Natural killer cell (primary cell): ENCODE results near the gene TSNAX. TPM values are rescaled to one million over a fixed set of nuclear protein-coding genes. Genes with fewer than 3 reads are reported as not detected.

Experiments
- ATAC-seq, 3 donors: fragments of 150-1000 bp in 2 of 3; fragments of 200-7000 bp in 1 of 3; cut with Tn5 transposase; 1 replicate in 1 of 3; 2 replicates in 2 of 3; pipeline ENCODE4 v1.10.0; 2021; ENCODE audit warnings: mild to moderate bottlenecking in 2 of 3, moderate library complexity in 2 of 3
- DNase-seq, 2 donors: peaks; one replicate each; pipeline versions ENCODE4 v3.0.0 to v3.0.0-alpha.2; 2013 to 2021; ENCODE audit warnings: mixed read lengths in 1 of 2
- H3K27ac ChIP-seq: one replicate; pipeline ENCODE4 v1.5.1; 2013; ENCODE audit warnings: mild to moderate bottlenecking, low read length
- H3K27me3 ChIP-seq: one replicate; pipeline ENCODE4 v1.6.1; 2013; ENCODE audit warnings: low read length; ENCODE audit not compliant: control insufficient read depth, insufficient read depth
- H3K36me3 ChIP-seq: one replicate; pipeline ENCODE4 v1.6.1; 2013; ENCODE audit warnings: low read length; ENCODE audit not compliant: control insufficient read depth, insufficient read depth
- H3K4me1 ChIP-seq: one replicate; pipeline ENCODE4 v1.6.1; 2013; ENCODE audit warnings: low read length; ENCODE audit not compliant: control insufficient read depth, insufficient read depth
- H3K4me3 ChIP-seq: one replicate; pipeline ENCODE4 v1.5.1; 2013; ENCODE audit warnings: low read length
- H3K9me3 ChIP-seq: one replicate; pipeline ENCODE4 v1.6.1; 2013; ENCODE audit warnings: low read length; ENCODE audit not compliant: control insufficient read depth, insufficient read depth
- H3K27ac Mint-ChIP-seq, 2 donors: one replicate each; pipeline ENCODE4 v1.8.0; 2022; ENCODE audit warnings: mild to moderate bottlenecking in 2 of 2, mixed read lengths in 2 of 2, moderate library complexity in 1 of 2
- H3K27me3 Mint-ChIP-seq, 2 donors: one replicate each; pipeline ENCODE4 v1.8.0; 2022; ENCODE audit warnings: low read depth in 2 of 2, mixed read lengths in 2 of 2
- H3K36me3 Mint-ChIP-seq: one replicate; pipeline ENCODE4 v1.8.0; 2022; ENCODE audit warnings: mixed read lengths
- H3K4me1 Mint-ChIP-seq, 2 donors: one replicate each; pipeline ENCODE4 v1.8.0; 2022; ENCODE audit warnings: mixed read lengths in 2 of 2
- H3K4me3 Mint-ChIP-seq: one replicate; pipeline ENCODE4 v1.8.0; 2022; ENCODE audit warnings: mild to moderate bottlenecking, moderate library complexity, mixed read lengths
- H3K9me3 Mint-ChIP-seq, 2 donors: one replicate each; pipeline ENCODE4 v1.8.0; 2022; ENCODE audit warnings: mixed read lengths in 2 of 2
- WGBS: methylation state at CpG from one replicate; pipeline ENCODE4 v1.1.7; 2013; ENCODE audit warnings: missing lambda C conversion rate; ENCODE audit not compliant: insufficient coverage; 5-methylcytosine and 5-hydroxymethylcytosine counted together
- intact Hi-C: fragments of 100-400 bp; cut with micrococcal nuclease; formaldehyde crosslinking; loops from one replicate; pipeline ENCODE4 v1.14.2; 2022
- total RNA-seq, 4 donors: library from RNA; stranded (reverse); fragments of 120-200 nt in 1 of 4; gene quantifications; one replicate each; pipeline versions ENCODE4 v1.2.3 to v1.2.4, GENCODE V29; 2013 to 2022
- TF ChIP-seq, protein P1 (sequence below): fragments of 200-600 bp; IDR thresholded peaks from one replicate; pipeline ENCODE4 v1.8.0; 2022; ENCODE audit warnings: antibody characterized with exemption

TSNAX gene, protein sequence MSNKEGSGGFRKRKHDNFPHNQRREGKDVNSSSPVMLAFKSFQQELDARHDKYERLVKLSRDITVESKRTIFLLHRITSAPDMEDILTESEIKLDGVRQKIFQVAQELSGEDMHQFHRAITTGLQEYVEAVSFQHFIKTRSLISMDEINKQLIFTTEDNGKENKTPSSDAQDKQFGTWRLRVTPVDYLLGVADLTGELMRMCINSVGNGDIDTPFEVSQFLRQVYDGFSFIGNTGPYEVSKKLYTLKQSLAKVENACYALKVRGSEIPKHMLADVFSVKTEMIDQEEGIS
- total RNA-seq, result 10 to 100 TPM; 35.6 to 49.3 (median 44.8) TPM
- total RNA-seq (2013), result 52.0 TPM

DNA sequence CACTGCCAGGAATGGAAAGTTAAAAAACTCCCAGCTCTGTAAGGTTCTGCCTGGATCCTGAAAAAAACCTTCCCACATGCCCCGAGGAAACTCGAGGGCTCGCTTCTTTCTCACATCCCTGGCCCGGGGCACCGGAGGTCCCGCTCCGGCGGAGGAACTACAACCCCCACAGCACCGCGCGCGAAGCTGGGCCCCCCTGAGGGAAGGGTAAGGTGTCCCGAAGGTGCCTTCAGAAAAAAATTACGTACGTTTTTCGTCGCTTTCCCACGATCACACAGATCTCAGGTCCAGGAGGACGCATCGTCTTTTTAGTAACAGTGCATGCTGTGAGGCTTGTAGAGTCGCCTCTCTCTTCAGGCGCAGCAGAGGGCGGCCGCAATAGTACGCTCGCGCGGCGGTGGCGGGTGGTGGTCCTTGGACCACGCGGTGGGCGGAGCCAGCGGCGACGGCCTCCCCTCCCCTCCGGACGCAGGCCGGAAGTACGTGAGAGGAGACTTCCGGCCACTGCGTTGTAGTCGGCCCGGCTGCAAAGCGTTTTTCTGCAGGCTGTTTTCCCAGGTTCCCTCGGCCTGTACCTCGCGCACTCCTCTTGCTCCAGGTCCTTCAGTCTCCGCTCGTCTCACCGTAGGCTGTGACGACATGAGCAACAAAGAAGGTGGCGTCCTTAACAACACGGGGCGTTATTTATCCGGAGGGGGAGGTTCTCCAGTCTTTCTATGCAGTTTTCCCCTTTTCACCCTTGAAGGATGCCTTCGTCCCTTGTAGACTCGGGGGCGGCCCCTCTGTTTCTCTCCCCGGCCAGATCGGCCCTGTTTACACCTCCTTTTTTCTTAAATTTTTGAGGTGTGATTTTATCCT, at the start of gene TSNAX:
TSS of gene TSNAX (plus strand) at position 498 of the 858 bp plus-strand sequence. CDS start at position 640, 142 bp downstream.
- Mint-ChIP-seq H3K9me3 (no peaks in the 10 kb centered on the region), H3K36me3 (no peaks in the 10 kb centered on the region), H3K27ac (peak within 1 kb of the TSS; percentile 96 to 99), H3K4me3 (peak within 1 kb of the TSS; percentile 98), H3K4me1 (peaks cover 33 to 38% of the 10 kb centered on the region in 2 donors), H3K27me3 (no peaks in the 10 kb centered on the region)
- TF ChIP-seq, protein P1, sequence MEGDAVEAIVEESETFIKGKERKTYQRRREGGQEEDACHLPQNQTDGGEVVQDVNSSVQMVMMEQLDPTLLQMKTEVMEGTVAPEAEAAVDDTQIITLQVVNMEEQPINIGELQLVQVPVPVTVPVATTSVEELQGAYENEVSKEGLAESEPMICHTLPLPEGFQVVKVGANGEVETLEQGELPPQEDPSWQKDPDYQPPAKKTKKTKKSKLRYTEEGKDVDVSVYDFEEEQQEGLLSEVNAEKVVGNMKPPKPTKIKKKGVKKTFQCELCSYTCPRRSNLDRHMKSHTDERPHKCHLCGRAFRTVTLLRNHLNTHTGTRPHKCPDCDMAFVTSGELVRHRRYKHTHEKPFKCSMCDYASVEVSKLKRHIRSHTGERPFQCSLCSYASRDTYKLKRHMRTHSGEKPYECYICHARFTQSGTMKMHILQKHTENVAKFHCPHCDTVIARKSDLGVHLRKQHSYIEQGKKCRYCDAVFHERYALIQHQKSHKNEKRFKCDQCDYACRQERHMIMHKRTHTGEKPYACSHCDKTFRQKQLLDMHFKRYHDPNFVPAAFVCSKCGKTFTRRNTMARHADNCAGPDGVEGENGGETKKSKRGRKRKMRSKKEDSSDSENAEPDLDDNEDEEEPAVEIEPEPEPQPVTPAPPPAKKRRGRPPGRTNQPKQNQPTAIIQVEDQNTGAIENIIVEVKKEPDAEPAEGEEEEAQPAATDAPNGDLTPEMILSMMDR, result no peak
- peak; percentile 90 to 94 (median 92) for ATAC-seq
- Histone ChIP-seq H3K9me3 (no peaks in the 10 kb centered on the region), H3K27me3 (no peaks in the 10 kb centered on the region), H3K4me1 (peaks cover 38% of the 10 kb centered on the region), H3K27ac (peak within 1 kb of the TSS; percentile 95), H3K4me3 (peak within 1 kb of the TSS; percentile 87), H3K36me3 (peaks cover 5% of the 10 kb centered on the region)
- WGBS, result under 1% methylated on average over 61 of the region's 61 CpGs
- intact Hi-C loops, result loop anchor here (1.0 to 10.0 kb wide), 5 partner anchors 68 to 551 kb away; partner anchors contain the start of genes ARV1, FAM89A, SPRTN and TTC13
- peak; percentile 90 to 97 for DNase-seq

DNA sequence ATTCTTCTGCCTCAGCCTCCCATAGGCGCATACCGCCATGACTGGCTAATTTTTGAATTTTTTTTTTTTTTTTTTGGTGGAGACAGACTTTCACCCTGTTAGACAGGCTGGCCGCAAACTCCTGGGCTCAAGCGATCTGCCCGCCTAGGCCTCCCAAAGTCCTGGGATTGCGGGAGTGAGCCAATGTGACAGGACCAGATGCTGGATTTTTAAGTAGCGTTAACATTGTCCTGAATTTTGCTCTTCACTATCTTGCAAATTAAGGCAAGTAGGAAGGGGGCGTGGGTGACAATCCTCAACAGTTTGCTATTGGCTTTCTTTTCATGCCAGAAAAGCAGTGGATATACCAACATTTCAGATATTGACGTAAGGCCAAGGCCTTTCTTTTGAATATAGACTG, 49.7 kb upstream of the TSNAX start:
- TF ChIP-seq, protein P1, result no peak
- WGBS, result 98% methylated on average over 9 of the region's 9 CpGs
- Mint-ChIP-seq H3K4me3 (no peak overlapping the region), H3K27ac (no peak overlapping the region), H3K36me3 (no peaks in the 10 kb centered on the region), H3K27me3 (peaks cover 15 to 57% of the 10 kb centered on the region in 2 donors), H3K4me1 (no peaks in the 10 kb centered on the region), H3K9me3 (no peaks in the 10 kb centered on the region)
- DNase-seq, result no peak
- intact Hi-C loops, result no loop called here
- Histone ChIP-seq H3K36me3 (no peaks in the 10 kb centered on the region), H3K27me3 (peaks cover 12% of the 10 kb centered on the region), H3K4me3 (no peak overlapping the region), H3K9me3 (peaks cover 2% of the 10 kb centered on the region), H3K4me1 (no peaks in the 10 kb centered on the region), H3K27ac (no peak overlapping the region)
- ATAC-seq, result no peak

DNA sequence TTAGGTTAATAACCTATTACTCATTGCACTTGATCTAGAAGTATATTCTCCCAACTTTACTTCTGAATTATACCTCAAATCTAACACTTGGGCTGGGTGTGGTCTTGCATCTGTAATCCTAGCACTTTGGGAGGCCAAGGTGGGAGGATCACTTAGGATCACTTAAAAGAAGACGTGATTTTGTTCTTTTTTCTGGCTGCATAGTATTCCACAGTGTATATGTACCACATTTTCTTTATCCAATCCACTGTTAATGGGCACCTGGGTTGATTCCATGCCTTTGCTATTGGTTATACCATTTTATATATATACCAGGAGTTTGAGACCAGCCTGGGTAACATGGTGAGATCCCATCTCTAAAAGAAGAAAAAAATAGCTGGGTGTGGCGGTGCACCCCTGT, 48.5 kb upstream of the TSNAX start:
- Mint-ChIP-seq H3K9me3 (no peaks in the 10 kb centered on the region), H3K4me3 (no peak overlapping the region), H3K4me1 (no peaks in the 10 kb centered on the region), H3K27me3 (peaks cover 12 to 46% of the 10 kb centered on the region in 2 donors), H3K36me3 (no peaks in the 10 kb centered on the region), H3K27ac (no peak overlapping the region)
- Histone ChIP-seq H3K27ac (no peak overlapping the region), H3K4me3 (no peak overlapping the region), H3K36me3 (no peaks in the 10 kb centered on the region), H3K4me1 (no peaks in the 10 kb centered on the region), H3K27me3 (peaks cover 9% of the 10 kb centered on the region), H3K9me3 (peaks cover 2% of the 10 kb centered on the region)
- no peak for ATAC-seq
- TF ChIP-seq, protein P1, result no peak
- DNase-seq, result no peak
- 91% methylated on average over 2 of the region's 2 CpGs for WGBS
- intact Hi-C loops, result no loop called here
